GM12873 (cell line): ENCODE data around the gene SERPINE2.

ENCODE experiments used
- CTCF ChIP-seq: IDR thresholded peaks from 2 replicates; pipeline ENCODE4 v1.5.1; 2012; ENCODE audit warnings: low read depth, mild to moderate bottlenecking, moderate library complexity, low read length, control low read depth; ENCODE audit not compliant: insufficient read depth; ENCODE audit errors: missing control alignments

The SERPINE2 gene

GRCh38 chr2:223997938-223998337, 41.1 kb downstream of the SERPINE2 start:
- TF ChIP-seq CTCF = no peak

- TF ChIP-seq CTCF = no peak
Measured at GRCh38 chr2:223996391-223996790, 42.7 kb downstream of the SERPINE2 start.

GRCh38 chr2:223995569-223995968, 43.5 kb downstream of the SERPINE2 start:
- TF ChIP-seq CTCF = no peak

GRCh38 chr2:223994562-223995162, 44.4 kb downstream of the SERPINE2 start:
- TF ChIP-seq CTCF = no peak

- TF ChIP-seq CTCF = peak; percentile 76
Measured at GRCh38 chr2:223993634-223994232, 45.4 kb downstream of the SERPINE2 start.

GRCh38 chr2:223991611-223992010, 47.5 kb downstream of the SERPINE2 start:
- TF ChIP-seq CTCF = no peak

- no peak for TF ChIP-seq CTCF
Measured at GRCh38 chr2:223989856-223990232, 49.2 kb downstream of the SERPINE2 start.
